Karpas-422 (cell line): ENCODE measurements around the gene GRM4. TPM values are rescaled to one million over a fixed set of nuclear protein-coding genes. Genes with fewer than 3 reads are reported as not detected.

Experiments used
- DNase-seq: peaks from one replicate; pipeline ENCODE4 v3.0.0-alpha.2; 2015
- H2AFZ ChIP-seq: fragments of 200-600 bp; sonication (generic); 2 replicates; pipeline ENCODE4 v1.6.1; 2014; ENCODE audit warnings: antibody characterized with exemption, low read length, mixed read lengths
- H3K27ac ChIP-seq: fragments of 200-600 bp; sonication (generic); 2 replicates; pipeline ENCODE4 v1.5.1; 2014; ENCODE audit warnings: mild to moderate bottlenecking, low read length, moderate library complexity
- H3K27me3 ChIP-seq: fragments of 200-600 bp; sonication (generic); 2 replicates; pipeline ENCODE4 v1.6.1; 2014; ENCODE audit warnings: low read length, mixed read lengths
- H3K36me3 ChIP-seq: fragments of 200-600 bp; sonication (generic); 2 replicates; pipeline ENCODE4 v1.6.1; 2014; ENCODE audit warnings: low read length, mixed read lengths; ENCODE audit not compliant: insufficient read depth
- H3K4me1 ChIP-seq: fragments of 200-600 bp; sonication (generic); 2 replicates; pipeline ENCODE4 v1.6.1; 2014; ENCODE audit warnings: mild to moderate bottlenecking, low read length, mixed read lengths
- H3K4me2 ChIP-seq: fragments of 200-600 bp; sonication (generic); 2 replicates; pipeline ENCODE4 v1.6.1; 2014; ENCODE audit warnings: low read length, low read depth, mild to moderate bottlenecking; ENCODE audit not compliant: poor library complexity, severe bottlenecking
- H3K4me3 ChIP-seq: fragments of 200-600 bp; sonication (generic); 2 replicates; pipeline ENCODE4 v1.5.1; 2014; ENCODE audit warnings: mild to moderate bottlenecking, antibody characterized with exemption, low read length, mixed read lengths
- H3K79me2 ChIP-seq: fragments of 200-600 bp; sonication (generic); 2 replicates; pipeline ENCODE4 v1.6.1; 2014; ENCODE audit warnings: mild to moderate bottlenecking, low read length, mixed read lengths
- H3K9ac ChIP-seq: fragments of 200-600 bp; sonication (generic); 2 replicates; pipeline ENCODE4 v1.6.0; 2014; ENCODE audit warnings: low read length
- H3K9me2 ChIP-seq: fragments of 200-600 bp; sonication (generic), shearing (Covaris generic); replicated peaks from 2 replicates; pipeline ENCODE4 v1.6.0; 2014; ENCODE audit warnings: mild to moderate bottlenecking, low read length, moderate library complexity; ENCODE audit not compliant: insufficient read depth
- H3K9me3 ChIP-seq: fragments of 300-700, 200-600 bp; sonication (generic); 2 replicates; pipeline ENCODE4 v1.6.1; 2014; ENCODE audit warnings: low read length, mixed read lengths
- H4K20me1 ChIP-seq: fragments of 200-600 bp; sonication (generic); 2 replicates; pipeline ENCODE4 v1.6.1; 2014; ENCODE audit warnings: mild to moderate bottlenecking, antibody characterized with exemption, low read length, low read depth; ENCODE audit not compliant: insufficient read depth
- total RNA-seq: library from RNA; depleted of rRNA; stranded (reverse); fragments of >200 nt; shearing (Covaris generic); gene quantifications from 2 replicates; pipeline ENCODE4 v1.2.3, GENCODE V29; 2014; ENCODE audit warnings: low replicate concordance

GRM4 gene
- total RNA-seq, 1 experiment from 2014 or later, result not detected

- DNase-seq, result no peak
- Histone ChIP-seq H3K4me3 (no peak overlapping the region), H3K27ac (no peak overlapping the region), H3K79me2 (no peaks in the 10 kb centered on the region), H3K4me1 (no peaks in the 10 kb centered on the region), H3K36me3 (no peaks in the 10 kb centered on the region), H3K9ac (no peak overlapping the region), H4K20me1 (no peaks in the 10 kb centered on the region), H3K9me3 (no peaks in the 10 kb centered on the region), H3K9me2 (no peaks in the 10 kb centered on the region), H3K27me3 (no peaks in the 10 kb centered on the region), H2AFZ (no peak overlapping the region), H3K4me2 (no peak overlapping the region)
These were observed 31.0 kb downstream of the GRM4 start for GRCh38 chr6:34114695-34115402.

DNA sequence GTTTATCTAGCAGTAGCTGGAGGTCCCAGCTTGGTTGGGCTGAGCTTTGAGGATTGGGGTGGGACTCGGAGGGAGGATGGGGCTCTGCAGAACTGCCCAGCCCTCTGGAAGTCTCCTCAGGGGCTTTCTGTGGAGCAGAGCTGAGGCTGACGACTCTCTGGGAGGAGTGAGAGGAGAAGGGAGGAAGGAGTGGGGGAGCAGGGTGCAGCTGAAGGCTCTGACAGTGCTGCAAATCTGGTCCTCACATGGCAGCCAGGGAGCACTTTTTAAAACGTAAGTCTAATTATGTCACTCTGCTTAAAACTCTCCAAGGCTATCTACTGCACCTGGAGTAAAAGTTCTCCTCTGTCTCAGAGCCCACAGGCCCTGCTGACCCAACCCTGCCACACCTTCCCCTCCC, 32.4 kb downstream of the GRM4 start:
- no peaks in the 10 kb centered on the region for H3K4me1 ChIP-seq
- H3K4me3 ChIP-seq, result no peak overlapping the region
- DNase-seq, result no peak
- no peak overlapping the region for H3K4me2 ChIP-seq
- H3K27me3 ChIP-seq, result no peaks in the 10 kb centered on the region
- H3K9me3 ChIP-seq, result no peaks in the 10 kb centered on the region
- no peak overlapping the region for H3K9ac ChIP-seq
- no peak overlapping the region for H3K27ac ChIP-seq
- H3K79me2 ChIP-seq, result no peaks in the 10 kb centered on the region
- H2AFZ ChIP-seq, result no peak overlapping the region
- H3K36me3 ChIP-seq, result no peaks in the 10 kb centered on the region
- no peaks in the 10 kb centered on the region for H4K20me1 ChIP-seq
- H3K9me2 ChIP-seq, result no peaks in the 10 kb centered on the region

- Histone ChIP-seq H3K4me2 (no peak overlapping the region), H3K4me1 (no peaks in the 10 kb centered on the region), H3K36me3 (no peaks in the 10 kb centered on the region), H4K20me1 (no peaks in the 10 kb centered on the region), H3K4me3 (no peak overlapping the region), H3K9me3 (no peaks in the 10 kb centered on the region), H2AFZ (no peak overlapping the region), H3K79me2 (no peaks in the 10 kb centered on the region), H3K27me3 (no peaks in the 10 kb centered on the region), H3K9me2 (no peaks in the 10 kb centered on the region), H3K27ac (no peak overlapping the region), H3K9ac (no peak overlapping the region)
- DNase-seq, result no peak
These were observed 33.8 kb downstream of the GRM4 start for GRCh38 chr6:34112126-34112525.

- no peaks in the 10 kb centered on the region for H3K9me3 ChIP-seq
- H3K27ac ChIP-seq, result no peak overlapping the region
- no peak overlapping the region for H3K4me3 ChIP-seq
- no peaks in the 10 kb centered on the region for H4K20me1 ChIP-seq
- DNase-seq, result no peak
- no peaks in the 10 kb centered on the region for H3K27me3 ChIP-seq
- H3K79me2 ChIP-seq, result no peaks in the 10 kb centered on the region
- H3K4me1 ChIP-seq, result no peaks in the 10 kb centered on the region
- no peak overlapping the region for H3K9ac ChIP-seq
- no peaks in the 10 kb centered on the region for H3K36me3 ChIP-seq
- no peak overlapping the region for H3K4me2 ChIP-seq
- no peak overlapping the region for H2AFZ ChIP-seq
- H3K9me2 ChIP-seq, result no peaks in the 10 kb centered on the region
These were observed 35.3 kb downstream of the GRM4 start for GRCh38 chr6:34110610-34111009.

DNA sequence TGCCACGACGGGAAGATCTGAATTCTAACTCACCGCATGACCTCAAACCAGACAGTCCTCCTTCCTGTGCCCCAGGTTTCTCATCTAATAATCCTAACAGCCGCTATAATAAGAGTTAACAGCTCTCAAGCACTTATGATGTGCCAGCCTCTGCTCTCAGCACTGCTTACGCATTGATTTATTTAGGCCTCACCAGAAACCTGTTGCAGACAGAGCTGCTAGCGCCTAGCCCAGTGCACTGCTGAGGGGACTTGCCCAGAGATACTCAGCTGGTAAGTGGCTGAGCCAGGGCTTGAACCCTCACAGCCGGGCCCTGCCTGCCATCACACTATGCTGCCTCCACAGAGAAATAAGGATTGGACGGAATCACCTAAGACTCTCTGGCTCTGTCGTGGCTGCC, 37.7 kb downstream of the GRM4 start:
- H4K20me1 ChIP-seq, result no peaks in the 10 kb centered on the region
- H3K4me1 ChIP-seq, result no peaks in the 10 kb centered on the region
- DNase-seq, result no peak
- no peaks in the 10 kb centered on the region for H3K36me3 ChIP-seq
- no peak overlapping the region for H3K27ac ChIP-seq
- H3K9me2 ChIP-seq, result no peaks in the 10 kb centered on the region
- H3K4me3 ChIP-seq, result no peak overlapping the region
- H2AFZ ChIP-seq, result no peak overlapping the region
- H3K9me3 ChIP-seq, result no peaks in the 10 kb centered on the region
- H3K4me2 ChIP-seq, result no peak overlapping the region
- H3K9ac ChIP-seq, result no peak overlapping the region
- H3K27me3 ChIP-seq, result no peaks in the 10 kb centered on the region
- no peaks in the 10 kb centered on the region for H3K79me2 ChIP-seq

DNA sequence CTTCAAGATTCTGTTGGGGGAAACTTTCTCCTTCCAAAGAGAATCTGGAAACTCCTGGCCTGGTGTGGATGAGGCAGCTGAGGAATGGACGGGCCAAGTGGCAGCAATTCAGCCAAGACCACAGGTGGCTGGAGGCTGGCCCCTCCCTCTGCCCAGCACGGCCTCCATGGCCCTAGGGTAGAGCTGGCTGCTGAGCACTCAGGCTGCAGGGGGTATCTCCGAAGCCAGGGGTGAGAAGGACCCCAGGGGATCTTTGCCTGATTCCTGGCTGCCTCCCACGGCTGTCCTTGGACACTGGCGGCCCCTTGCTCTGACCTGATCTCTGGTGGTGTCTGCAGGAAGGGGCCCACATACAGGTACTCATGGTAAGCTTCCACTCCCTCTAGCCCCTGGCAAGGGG, 39.0 kb downstream of the GRM4 start:
- Histone ChIP-seq H3K27ac (no peak overlapping the region), H3K4me2 (no peak overlapping the region), H4K20me1 (no peaks in the 10 kb centered on the region), H3K4me1 (no peaks in the 10 kb centered on the region), H3K4me3 (no peak overlapping the region), H2AFZ (no peak overlapping the region), H3K9me2 (no peaks in the 10 kb centered on the region), H3K9me3 (no peaks in the 10 kb centered on the region), H3K9ac (no peak overlapping the region), H3K36me3 (no peaks in the 10 kb centered on the region), H3K27me3 (no peaks in the 10 kb centered on the region), H3K79me2 (no peaks in the 10 kb centered on the region)
- DNase-seq, result no peak

DNA sequence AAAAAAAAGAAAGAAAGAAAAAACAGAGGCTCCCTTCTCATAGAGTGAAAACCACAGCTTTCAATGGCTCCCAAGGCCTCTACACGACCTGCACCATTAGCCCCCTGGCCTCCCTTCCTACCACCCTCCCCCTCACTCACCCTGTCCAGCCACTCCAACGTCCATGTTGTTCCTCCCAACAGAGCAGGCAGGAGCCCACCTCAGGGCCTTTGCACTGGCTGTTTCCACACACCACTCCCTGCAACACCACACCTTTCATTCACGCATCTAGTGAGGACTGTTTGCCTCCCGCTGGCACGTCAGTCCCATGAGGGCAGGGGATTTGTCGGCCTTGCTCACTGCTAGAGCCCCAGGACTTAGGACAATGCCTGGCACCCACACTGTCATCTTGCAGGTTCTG, 39.5 kb downstream of the GRM4 start:
- Histone ChIP-seq H3K9ac (no peak overlapping the region), H4K20me1 (no peaks in the 10 kb centered on the region), H3K4me2 (no peak overlapping the region), H3K9me3 (no peaks in the 10 kb centered on the region), H3K27ac (no peak overlapping the region), H3K27me3 (no peaks in the 10 kb centered on the region), H3K4me1 (no peaks in the 10 kb centered on the region), H3K79me2 (no peaks in the 10 kb centered on the region), H3K9me2 (no peaks in the 10 kb centered on the region), H3K36me3 (no peaks in the 10 kb centered on the region), H3K4me3 (no peak overlapping the region), H2AFZ (no peak overlapping the region)
- DNase-seq, result no peak

DNA sequence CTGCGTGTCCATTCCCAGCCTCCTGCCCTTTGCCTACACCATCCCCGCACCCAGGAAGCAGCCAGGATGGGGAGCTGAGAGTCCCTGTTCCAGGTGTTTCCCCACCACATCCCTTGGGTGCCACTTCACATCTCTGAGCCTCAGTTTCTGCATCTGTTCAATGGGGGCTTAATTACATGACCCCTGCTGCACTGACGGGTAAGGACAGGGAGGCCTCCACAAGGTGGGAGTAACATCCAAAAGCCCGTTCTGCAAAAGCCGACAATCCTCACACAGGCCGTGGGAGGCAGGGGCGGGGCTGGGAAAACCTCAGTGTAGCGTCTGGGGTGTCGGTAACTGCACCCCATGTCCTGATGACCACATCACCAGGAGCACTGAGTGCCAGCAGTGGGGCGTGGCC, 41.3 kb downstream of the GRM4 start:
- Histone ChIP-seq H3K9me3 (no peaks in the 10 kb centered on the region), H3K27me3 (no peaks in the 10 kb centered on the region), H3K27ac (no peak overlapping the region), H3K4me1 (no peaks in the 10 kb centered on the region), H4K20me1 (no peaks in the 10 kb centered on the region), H3K9me2 (no peaks in the 10 kb centered on the region), H3K4me3 (no peak overlapping the region), H2AFZ (no peak overlapping the region), H3K79me2 (no peaks in the 10 kb centered on the region), H3K36me3 (no peaks in the 10 kb centered on the region), H3K4me2 (no peak overlapping the region), H3K9ac (no peak overlapping the region)
- DNase-seq, result no peak

DNA sequence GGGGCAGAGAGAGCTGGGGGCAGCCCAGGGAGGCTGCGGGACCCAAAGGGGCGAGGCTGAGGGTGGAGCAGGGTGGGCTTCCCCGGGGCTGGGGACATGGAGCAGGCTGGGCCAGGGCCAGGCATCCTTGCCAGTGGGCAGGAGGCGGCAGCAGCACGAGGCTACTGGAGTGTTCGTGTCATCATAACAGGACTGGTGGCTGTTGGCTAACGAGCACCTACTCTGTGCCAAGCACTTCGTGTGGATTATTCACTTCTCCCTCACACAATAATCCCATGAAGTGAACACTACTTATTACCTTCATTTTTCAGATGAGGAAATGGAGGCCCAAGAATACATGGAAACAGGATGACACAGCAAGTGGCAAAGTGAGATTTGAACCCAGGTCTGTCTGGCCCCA, 41.7 kb downstream of the GRM4 start:
- H3K9me3 ChIP-seq, result no peaks in the 10 kb centered on the region
- H3K27me3 ChIP-seq, result no peaks in the 10 kb centered on the region
- no peaks in the 10 kb centered on the region for H3K79me2 ChIP-seq
- H2AFZ ChIP-seq, result no peak overlapping the region
- H4K20me1 ChIP-seq, result no peaks in the 10 kb centered on the region
- no peak overlapping the region for H3K9ac ChIP-seq
- no peak overlapping the region for H3K27ac ChIP-seq
- H3K4me2 ChIP-seq, result no peak overlapping the region
- H3K9me2 ChIP-seq, result no peaks in the 10 kb centered on the region
- H3K36me3 ChIP-seq, result no peaks in the 10 kb centered on the region
- DNase-seq, result no peak
- H3K4me3 ChIP-seq, result no peak overlapping the region
- no peaks in the 10 kb centered on the region for H3K4me1 ChIP-seq
